GM21737 (cell line): ENCODE measurements around the gene ZCWPW1.
A peak's percentile ranks its signal among the peaks of the same experiment; 100 is the strongest.
"Not testable (repeated sequence)": the region's sequence is repeated elsewhere in the genome, so short reads cannot be mapped to it uniquely, and the experiment has no call there.

Source experiments
- ATAC-seq: cut with Tn5 transposase; IDR thresholded peaks from one replicate; pipeline ENCODE4 v1.9.1; 2021; ENCODE audit warnings: mild to moderate bottlenecking, moderate library complexity; ENCODE audit not compliant: unreplicated experiment

ZCWPW1 gene

DNA sequence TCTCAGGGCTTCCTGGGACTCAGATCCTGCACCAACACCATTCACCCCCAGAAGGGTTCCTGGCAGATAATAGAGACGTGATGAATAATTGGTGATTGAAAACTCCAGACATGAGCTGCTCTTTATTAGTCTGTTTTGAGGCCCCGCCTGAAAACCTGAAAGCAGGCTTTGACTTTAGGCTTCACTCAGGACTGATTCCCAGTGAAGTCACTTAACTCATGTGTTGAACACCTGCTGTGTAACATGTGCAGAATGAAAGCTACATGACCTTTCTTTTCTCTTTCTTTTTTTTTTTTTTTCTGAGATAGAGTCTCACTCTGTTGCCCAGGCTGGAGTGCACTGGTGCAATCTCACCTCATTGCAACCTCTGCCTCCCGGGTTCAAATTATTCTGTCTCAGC is 26.7 kb upstream of the ZCWPW1 start:
- ATAC-seq: no peak

DNA sequence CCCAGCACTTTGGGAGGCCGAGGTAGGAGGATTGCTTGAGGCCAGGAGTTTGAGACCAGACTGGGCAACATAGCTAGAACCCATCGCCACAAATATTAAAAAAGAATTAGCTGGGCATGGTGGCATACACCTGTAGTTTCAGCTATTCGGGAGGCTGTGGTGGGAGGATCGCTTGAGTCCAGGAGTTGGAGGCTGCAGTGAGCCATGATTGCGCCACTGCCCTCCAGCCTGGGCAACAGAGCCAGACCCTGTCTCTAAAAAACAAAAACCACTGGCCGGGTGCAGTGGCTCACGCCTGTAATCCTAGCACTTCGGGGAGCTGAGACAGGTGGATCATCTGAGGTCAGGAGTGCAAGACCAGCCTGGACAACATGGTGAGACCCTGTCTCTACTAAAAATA is 25.4 kb upstream of the ZCWPW1 start:
- not testable (repeated sequence) for ATAC-seq

DNA sequence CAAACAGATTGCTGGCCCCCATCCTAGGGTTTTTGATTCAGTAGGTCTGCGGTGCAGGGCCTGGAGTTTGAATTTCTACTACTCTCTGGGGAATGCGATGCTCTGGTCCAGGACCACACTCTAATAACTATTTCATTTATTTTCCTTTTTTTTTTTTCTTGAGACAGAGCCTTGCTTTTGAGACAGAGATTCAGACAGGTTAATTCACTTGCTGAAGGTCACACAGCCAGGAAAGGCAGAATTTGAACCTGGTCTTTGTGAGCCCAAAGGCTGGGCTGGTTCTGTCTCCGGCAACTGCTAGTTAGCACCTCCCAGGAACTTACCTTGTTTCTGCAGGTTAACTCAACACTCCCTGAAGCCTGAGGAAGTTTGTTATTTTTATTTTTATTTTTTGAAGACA is 24.0 kb upstream of the ZCWPW1 start:
- ATAC-seq: no peak

DNA sequence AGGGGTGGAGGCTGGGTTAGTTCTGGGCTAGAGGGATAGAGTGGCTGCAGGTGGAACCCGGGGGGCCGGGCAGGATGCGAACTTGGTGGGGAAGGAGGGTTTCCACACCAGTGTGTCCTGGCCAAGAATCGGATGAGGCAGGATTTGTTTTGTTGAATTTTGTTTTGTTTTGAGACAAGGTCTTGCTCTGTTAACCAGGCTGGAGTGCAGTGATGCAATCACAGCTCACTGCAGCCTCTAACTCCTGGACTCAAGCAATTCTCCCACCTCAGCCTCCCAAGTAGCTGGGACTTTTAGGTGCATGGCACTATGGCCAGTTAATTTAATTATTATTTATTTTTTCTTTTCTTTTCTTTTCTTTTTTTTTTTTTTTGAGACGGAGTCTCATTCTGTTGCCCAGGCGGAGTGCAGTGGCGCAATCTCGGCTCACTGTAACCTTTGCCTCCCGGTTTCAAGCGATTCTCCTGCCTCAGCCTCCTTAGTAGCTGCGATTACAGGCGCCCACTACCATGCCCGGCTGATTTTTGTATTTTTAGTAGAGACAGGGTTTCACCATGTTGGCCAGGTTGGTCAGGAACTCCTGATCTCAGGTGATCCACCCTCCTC is 20.8 kb upstream of the ZCWPW1 start:
- no peak for ATAC-seq

DNA sequence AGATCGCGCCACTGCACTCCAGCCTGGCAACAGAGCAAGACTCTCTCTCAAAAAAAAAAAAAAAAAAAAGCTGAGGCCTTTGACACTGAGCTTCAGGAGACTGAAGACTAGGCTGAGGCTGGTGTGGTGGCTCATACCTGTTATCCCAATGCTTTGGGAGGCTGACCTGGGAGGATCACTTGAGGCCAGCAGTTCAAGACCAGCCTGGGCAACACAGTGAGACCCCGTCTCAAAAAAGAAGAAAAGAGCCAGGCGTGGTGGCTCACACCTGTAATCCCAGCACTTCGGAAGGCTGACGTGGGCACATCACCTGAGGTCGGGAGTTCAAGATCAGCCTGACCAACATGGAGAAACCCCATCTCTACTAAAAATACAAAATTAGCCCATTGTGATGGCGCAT is 18.9 kb upstream of the ZCWPW1 start:
- not testable (repeated sequence) for ATAC-seq

DNA sequence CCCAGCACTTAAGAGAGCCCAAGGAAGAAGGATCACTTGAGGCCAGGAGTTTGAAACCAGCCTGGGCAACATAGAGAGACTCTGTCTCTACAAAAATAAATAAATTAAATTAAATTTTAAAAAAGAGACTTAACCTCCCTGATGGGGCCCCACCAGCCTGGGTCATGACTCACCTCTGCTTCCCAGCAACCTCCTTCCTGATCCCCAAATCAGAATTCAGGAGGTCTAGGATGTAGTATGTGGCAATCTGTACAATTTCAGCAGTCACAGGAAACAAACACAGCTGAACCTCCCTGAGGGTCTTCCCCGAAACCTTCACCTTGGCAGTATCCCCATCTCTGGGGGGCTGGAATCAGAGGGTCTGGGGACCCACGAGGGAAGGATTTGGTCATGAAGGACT is 17.5 kb upstream of the ZCWPW1 start:
- ATAC-seq: no peak

DNA sequence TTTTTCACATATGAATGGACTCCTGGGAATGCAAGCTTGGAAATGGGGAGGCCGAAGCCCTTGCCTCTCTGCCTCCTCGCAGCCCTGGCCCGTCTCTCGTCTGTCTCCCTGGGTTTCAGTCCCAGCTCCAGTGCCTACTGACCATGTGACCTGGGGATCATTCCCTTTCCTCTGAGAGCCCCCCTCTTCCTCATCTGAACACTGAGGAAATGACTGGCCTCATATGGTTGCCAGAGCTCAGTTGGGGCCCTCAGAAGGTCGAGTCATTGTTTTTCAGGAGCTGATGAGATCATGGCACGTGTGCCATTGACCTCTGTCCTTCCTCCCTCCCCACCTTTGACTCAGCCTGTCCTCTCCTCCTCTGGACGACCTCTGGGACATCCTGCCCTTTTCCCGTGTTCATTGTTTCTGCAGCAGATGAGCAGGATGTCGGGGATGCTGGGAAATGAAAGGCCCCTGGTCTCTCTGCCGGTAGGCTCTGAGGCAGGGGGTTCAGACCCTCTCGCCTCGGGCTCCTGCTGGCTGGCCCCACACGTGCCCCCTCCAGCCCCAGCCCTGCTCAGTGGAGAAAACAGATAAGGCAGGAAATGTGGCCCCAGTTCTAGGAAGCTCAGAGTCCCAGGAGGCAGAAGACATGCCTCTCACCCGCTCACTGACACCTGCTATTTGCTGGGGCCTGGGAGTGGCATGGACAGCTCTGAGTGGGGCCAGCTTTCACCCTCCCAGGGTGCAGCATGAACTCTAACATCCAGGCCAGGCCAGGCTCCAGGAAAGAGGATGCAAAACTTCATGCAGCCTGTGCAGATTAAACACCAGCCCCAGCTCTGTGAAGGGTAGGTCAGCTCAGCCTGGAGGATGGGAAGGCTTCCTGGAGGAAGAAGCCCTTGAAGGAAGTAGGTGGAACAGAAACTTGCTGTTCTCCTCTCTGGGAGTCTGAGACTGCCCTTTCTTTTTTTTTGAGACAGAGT is 16.1 kb upstream of the ZCWPW1 start:
- ATAC-seq: no peak

DNA sequence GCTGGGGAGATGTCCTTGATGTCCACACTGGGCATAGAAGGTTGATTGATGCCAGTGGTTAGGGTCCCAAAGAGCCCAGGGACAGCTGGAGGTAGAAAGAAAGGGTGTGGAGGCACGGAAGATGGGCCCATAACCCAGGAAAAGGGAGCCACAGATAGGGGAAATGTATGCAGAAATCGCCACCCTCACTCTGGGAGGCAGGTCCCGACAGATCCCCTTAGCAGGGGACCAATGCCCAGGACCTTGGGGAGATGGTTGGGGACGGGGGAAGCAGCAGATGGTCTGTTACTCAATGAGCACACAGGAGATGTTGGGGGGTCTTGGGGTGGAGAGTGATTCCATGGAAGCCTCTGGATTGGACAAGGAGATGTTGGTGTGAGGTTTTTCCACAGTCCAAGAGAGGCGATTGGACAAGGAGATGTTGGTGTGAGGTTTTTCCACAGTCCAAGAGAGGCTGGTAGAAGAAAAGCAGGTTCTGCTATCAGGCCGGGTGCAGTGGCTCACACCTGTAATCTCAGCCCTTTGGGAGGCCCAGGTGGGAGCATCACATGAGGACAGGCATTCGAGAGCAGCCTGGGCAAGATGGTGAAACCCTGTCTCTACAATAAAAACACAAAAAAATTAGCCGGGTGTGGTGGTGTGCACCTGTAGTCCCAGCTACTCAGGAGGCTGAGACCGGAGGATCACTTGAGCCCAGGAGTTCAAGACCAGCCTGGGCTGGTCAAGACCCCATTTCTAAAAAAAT is 14.8 kb upstream of the ZCWPW1 start:
- no peak for ATAC-seq

DNA sequence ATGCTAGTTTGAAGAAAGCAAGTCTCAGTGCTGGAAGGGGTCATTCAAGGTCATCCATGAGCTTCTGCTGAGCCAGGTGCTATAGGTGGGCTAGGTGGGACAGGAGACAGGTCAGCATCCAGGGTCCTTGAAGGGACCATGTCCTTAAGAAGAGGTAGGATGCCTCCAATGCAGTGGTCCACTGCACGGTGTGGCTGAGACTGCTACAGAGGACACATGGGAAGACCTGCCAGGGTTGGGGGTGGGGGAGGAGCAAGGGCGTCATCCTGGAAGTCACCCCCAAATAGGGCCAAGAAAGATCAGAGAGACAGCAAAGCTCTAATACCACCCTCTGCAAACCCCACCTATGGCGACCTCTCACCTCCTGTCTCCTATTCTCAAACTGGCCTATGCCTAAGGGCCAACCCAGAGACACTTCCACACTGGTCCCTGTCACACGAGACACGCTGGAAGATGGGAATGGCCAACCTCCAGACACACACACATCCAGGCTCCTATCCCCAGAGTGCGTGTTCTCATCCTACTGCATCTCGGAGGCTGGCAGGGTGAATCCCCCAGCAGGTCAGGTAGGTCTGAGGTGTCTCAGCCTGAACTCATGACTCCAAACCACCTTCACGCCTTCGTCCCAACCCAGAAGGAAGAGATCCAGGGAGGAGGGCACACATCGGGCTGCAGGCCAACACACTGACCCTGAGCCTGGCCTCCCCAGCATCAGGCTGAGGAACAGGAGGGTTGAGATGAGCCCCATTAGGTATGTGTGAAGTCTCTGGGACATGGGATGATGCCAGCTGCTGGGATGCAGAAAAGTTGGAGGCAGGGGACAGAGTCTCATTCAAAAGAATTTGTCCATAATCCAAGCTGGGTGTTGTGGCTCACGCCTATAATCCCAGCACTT is 13.4 kb upstream of the ZCWPW1 start:
- no peak for ATAC-seq

DNA sequence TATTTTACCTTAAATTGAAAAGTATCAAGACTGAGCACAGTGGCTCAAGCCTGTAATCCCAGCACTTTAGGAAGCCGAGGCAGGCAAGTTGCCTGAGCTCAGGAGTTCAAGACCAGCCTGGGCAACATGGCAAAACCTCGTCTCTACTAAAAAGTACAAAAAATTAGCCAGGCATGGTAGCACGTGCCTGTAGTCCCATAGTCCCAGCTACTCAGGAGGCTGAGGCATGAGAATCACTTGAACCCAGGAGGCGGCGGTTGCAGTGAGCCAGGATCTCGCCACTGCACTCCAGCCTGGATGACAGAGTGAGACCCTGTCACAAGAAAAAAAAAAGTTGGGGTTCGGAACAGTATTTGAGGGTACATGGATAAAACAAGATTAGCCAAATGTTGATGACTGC is 10.7 kb upstream of the ZCWPW1 start:
- ATAC-seq: not testable (repeated sequence)

DNA sequence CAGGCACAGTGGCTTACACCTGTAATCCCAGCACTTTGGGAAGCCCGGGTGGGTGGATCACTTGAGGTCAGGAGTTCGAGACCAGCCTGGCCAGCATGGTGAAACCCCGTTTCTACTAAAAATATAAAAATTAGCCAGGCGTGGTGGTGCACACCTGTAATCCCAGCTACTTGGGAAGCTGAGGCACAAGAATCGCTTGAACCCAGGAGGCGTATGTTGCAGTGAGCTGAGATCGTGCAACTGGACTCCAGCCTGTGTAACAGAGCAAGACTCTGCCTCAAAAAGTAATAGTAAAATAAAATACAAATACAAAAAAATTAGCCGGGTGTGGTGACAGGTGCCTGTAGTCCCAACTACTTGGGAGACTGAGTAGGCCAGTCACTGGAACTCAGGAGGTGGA is 10.2 kb upstream of the ZCWPW1 start:
- ATAC-seq: not testable (repeated sequence)

DNA sequence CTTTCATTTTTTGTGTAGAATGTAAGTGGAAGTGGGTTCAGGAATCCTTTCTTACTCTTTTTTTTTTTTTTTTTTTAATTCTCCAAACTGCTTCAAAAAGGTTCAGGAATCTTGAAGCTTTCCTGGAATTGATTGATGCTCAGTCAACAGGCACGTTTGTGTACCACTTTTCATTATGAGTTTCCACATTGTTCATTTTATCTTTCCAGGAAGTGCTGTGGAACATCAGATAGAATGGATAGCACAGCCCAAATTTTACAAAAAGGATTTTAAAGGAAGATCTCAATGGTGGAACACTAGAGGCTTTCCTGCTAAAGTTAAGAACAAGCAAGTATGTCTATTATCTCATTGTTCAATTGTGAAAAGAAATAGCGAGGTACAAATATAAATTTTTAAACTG is 9.7 kb upstream of the ZCWPW1 start:
- ATAC-seq: no peak

DNA sequence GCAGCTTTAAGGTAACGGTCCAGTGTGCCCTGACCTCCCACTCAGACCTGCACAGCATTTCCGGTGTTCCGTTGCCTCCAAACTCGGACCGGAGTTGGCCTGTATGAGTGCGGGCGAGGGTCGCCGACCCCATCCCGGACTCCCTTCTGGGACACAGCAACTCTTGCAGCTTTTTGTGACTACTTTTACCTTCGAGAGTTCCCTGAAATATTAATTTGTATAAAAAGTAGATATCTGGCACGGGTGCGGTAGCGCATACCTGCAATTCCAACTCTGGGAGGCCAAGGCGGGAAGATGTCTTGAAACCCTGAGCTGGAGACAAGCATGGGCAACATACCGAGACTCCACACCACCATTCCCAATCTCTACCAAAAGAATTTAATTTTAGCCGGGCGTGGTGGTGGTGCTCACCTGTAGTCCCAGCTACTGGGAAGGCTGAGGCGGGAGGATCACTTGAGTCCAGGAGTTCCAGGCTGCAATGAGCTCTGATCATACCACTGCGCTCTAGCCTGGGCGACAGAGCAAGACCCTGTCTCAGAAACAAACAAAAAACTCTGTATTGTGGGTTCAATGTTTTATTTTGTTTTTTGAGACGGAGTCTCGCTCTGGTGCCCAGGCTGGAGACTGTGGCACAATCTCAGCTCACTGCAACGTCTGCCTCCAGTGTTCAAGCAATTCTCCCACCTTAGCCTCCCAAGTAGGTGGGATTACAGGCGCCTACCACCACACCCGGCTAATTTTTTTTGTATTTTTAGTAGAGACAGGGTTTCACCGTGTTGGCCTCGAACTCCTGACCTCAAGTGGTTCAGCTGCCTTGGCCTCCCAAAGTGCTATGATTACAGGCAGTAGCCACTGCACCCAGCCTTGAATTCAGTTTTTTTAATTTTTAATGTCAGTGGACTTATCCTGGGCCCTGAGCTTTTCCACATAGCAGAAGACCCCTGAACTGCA is 8.9 kb upstream of the ZCWPW1 start:
- no peak for ATAC-seq

DNA sequence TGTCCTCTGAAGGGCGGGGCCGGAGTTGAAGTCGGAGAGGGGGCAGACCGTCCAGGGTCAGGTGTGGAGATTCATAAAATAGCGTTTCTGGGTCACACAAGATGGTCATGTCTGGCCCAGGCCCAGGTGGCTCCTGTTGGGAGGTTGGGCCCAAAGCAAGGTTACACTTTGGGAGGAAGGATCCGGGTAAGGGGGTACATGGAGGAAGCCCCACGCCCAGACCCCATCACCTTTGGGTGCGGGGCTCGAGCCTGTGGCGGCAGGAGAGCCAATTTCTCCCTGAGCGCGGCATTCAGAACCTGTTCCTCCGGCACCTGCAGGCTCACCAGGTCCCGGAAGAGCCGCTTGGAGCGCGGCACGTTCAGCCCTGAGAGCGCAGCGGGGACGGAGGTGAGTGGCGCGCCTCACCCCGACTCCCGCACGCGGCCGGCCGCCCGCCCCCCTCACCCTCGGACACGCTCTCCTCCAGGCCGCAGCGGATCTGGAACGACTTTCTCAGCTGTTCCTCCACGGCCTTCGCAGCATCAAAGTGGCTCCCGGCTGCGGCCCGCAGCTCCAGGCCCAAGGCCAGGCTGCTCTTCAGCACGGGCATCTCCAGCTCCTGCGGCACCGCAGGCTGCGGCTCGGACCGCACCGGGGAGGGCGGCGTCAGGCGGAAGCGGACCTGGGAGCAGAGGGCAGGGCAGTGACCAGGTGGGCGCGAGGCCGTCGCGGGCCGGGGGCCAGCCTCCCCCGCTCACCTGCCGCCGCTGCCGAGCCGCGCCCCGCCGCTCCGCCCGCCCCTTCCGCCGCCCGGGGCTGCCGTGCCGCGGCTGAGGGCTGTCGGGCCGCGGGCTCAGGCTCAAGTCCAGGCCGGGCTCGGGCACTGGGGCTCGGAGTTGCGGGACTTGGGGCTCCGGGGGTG is 7.2 kb upstream of the ZCWPW1 start:
- peak; percentile 19 for ATAC-seq

DNA sequence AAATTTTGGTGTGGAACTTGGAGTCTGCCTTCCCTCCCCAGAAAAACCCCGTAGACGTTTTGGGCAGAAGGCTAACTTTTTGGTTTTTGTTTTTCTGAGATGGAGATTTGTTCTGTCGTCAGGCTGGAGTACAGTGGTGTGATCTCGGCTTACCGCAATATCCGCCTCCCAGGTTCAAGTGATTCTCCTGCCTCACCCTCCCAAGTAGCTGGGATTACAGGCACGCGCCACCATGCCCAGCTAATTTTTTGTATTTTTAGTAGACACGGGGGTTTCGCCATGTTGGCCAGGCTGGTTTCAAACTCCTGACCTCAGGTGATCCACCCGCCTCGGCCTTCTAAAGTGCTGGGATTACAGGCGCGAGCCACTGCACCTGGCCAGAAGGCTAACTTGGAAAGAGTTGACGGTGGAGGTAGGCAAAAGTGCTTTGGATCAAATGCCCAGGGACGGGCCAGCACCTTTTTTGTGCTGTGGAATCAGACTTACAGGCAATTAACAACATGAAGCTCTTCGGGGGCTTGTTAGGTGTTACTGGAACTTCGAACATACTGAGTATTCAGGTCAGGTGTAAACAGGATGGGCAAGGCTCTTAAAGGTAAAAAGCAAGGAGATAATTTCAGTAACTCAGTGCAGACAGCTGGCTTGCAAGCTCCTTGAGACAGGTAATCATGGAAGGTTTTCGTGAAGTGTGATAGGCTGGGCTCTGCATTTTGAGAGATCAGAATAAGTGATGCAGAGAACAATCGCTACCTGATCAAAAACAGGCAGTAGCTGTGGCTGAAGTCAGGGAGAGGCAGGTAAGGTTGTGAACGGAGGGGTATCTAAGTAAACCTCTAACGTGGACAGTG is 6.0 kb upstream of the ZCWPW1 start:
- no peak for ATAC-seq

DNA sequence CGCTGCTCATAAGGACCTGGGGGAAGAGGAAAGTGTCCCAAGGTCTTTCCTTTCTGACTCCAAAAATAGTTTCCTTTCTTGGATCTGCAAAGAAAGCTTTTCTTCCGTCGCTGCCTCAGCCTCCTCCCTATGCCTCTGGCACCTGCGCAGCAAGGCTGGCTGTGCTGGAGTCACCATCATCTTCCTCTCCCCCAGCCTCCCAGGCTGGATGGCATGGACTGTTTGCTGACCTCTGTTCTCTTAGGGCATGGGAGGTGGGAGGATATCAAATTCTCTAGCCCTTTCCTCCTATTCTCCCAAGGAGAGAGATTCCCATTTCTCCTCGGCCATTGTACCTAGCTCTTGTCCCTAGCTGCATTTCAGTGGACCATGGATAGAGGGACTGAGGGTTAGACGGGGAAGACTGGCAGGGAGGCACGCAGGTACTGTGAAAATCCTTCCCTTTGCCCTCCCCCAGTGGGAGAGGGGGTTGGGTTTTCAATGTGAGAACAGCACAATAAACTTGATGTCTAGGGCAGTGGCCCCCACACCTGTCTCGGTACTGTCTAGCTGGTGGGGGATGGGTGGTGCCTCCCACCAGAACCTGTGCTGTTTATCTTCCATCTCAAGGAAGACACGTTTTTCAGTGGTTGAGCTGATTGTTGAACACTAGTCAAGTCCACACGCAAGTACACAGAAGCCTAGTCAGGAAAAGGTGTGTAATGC is 5.2 kb upstream of the ZCWPW1 start:
- ATAC-seq: no peak

DNA sequence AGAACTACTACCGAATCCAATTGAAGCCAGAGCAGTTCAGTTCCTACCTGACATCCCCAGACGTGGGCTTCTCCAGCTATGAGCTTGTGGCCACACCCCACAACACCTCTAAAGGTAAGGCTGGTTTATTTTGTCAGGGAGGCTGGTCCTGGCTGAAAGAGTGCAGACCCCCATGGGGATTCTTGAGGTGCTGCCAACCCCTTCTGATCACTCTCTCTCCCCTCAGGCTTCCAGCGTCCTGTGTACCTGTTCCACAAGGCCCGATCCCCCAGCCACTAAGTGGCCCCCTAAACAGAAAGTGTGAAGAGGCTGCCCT is 4.7 kb upstream of the ZCWPW1 start:
- ATAC-seq: no peak
